ENCODE data around the gene PPIA. TPM values are rescaled to one million over a fixed set of nuclear protein-coding genes. Genes with fewer than 3 reads are reported as not detected.

Gene PPIA
- total RNA-seq, 4 donors from 2014 or later = 631 to 1,290 (median 820) TPM

DNA sequence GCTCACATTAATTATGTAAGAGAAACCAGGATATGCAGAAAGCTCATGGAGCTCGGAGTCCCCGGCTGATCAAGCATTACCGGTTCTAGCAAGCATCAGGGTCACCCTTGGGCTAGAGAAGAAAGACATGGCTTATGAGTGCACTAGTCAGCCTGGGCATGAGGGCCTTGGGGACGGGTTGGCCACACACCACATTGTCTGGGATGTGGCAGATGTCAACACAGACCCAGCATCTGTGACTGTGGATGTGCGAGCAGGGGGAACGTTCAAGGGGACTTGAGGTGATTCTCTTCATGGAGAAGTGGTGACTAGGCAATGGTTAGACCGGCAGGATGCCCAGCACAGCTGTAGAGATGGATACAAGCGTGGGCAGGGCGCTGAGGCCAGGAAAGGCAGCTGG is 34.2 kb upstream of the PPIA start:
- Histone ChIP-seq H3K4me1 (peaks cover 0 to 14% (median 9%) of the 10 kb centered on the region in 4 donors), H3K27me3 (no peaks in the 10 kb centered on the region), H3K27ac (peak overlapping the region in 3 of 4 donors; percentile 9 to 75 (median 60)), H3K4me3 (no peak overlapping the region), H3K9me3 (no peaks in the 10 kb centered on the region), H3K36me3 (peaks cover 0 to 61% (median 10%) of the 10 kb centered on the region in 4 donors)
- DNase-seq = no peak
- in situ Hi-C loops (cut with MboI; ENCODE audit: low pct_ligation_motif_present in 1 of 4, low pct_unique_long_range_greater_than_20kb in 1 of 4, low sequenced_read_pairs in 3 of 4) (loop anchor here in 2 of 4 donors (25.0 kb wide), 1 partner anchor 175 kb away; the partner anchor contains the start of gene TMED4 (in 2 of the 2)), intact Hi-C loops (cut with DNase I; ENCODE audit: low total_unique reads) (no loop called here)
- WGBS, 2 donors (ENCODE audit: low coverage in 1 of 2) = 44 to 80% methylated on average over 4 to 9 of the region's 9 CpGs
- TF ChIP-seq POLR2AphosphoS5 (IDR thresholded peaks at IDR 0.05) (no peak), EP300 (IDR thresholded peaks at IDR 0.05; ENCODE audit: low read depth) (no peak), POLR2A (IDR thresholded peaks at IDR 0.05) (no peak)
- TF ChIP-seq, protein P1, sequence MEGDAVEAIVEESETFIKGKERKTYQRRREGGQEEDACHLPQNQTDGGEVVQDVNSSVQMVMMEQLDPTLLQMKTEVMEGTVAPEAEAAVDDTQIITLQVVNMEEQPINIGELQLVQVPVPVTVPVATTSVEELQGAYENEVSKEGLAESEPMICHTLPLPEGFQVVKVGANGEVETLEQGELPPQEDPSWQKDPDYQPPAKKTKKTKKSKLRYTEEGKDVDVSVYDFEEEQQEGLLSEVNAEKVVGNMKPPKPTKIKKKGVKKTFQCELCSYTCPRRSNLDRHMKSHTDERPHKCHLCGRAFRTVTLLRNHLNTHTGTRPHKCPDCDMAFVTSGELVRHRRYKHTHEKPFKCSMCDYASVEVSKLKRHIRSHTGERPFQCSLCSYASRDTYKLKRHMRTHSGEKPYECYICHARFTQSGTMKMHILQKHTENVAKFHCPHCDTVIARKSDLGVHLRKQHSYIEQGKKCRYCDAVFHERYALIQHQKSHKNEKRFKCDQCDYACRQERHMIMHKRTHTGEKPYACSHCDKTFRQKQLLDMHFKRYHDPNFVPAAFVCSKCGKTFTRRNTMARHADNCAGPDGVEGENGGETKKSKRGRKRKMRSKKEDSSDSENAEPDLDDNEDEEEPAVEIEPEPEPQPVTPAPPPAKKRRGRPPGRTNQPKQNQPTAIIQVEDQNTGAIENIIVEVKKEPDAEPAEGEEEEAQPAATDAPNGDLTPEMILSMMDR (IDR thresholded peaks at IDR 0.05) = no peak

DNA sequence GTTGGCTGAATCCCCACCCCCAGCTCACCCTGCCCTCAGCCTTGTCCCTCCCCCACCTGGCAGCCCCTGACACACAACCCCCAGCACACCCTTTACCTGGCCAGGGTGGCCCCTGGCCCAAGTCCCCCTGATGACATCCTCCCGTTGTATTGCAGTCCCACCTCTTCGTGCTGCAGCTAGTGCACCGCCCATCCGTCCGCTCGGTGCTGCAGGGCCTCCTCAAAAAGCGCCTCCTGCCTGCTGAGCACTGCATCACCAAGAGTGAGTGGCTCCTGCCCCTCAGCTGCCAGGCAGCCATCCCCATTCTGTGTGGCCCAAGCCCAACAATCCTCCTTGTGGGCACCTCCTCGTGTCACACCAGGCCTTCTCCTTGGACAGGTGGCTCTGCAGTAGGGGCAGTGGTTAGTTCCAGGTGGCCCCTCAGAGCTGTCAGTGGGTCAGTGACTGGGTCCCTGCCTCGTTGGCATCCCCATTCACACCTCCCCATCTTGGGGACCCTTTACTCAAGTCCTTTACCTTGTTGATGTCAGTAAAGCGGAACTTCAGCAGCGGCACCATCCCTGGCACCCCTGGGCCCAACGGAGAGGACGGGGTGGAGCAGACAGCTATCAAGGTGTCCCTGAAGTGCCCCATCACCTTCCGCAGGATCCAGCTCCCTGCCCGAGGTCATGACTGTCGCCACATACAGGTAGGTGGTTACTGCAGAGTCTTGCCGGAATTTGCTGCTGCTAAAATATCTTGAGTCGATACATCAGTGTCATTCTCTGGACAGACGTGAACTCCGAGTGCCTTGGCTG is 33.6 kb upstream of the PPIA start:
- H3K4me1 ChIP-seq = peaks cover 6 to 18% (median 11%) of the 10 kb centered on the region in 4 donors
- in situ Hi-C loops (cut with MboI; ENCODE audit: low pct_ligation_motif_present in 1 of 4, low pct_unique_long_range_greater_than_20kb in 1 of 4, low sequenced_read_pairs in 3 of 4) = loop anchor here in 2 of 4 donors (25.0 kb wide), 1 partner anchor 176 kb away; the partner anchor contains the start of gene TMED4 (in 2 of the 2)
- intact Hi-C loops (cut with DNase I; ENCODE audit: low total_unique reads) = no loop called here
- H3K27ac ChIP-seq = no peak overlapping the region
- peaks cover 0 to 55% (median 10%) of the 10 kb centered on the region in 4 donors for H3K36me3 ChIP-seq
- no peaks in the 10 kb centered on the region for H3K27me3 ChIP-seq
- DNase-seq = no peak
- 86 to 94% methylated on average over 7 to 20 of the region's 20 CpGs for WGBS, 2 donors (ENCODE audit: low coverage in 1 of 2)
- H3K4me3 ChIP-seq = no peak overlapping the region
- H3K9me3 ChIP-seq = no peaks in the 10 kb centered on the region
- TF ChIP-seq, protein P1 (IDR thresholded peaks at IDR 0.05) = no peak
- TF ChIP-seq POLR2AphosphoS5 (IDR thresholded peaks at IDR 0.05) (no peak), EP300 (IDR thresholded peaks at IDR 0.05; ENCODE audit: low read depth) (no peak), POLR2A (IDR thresholded peaks at IDR 0.05) (no peak)

DNA sequence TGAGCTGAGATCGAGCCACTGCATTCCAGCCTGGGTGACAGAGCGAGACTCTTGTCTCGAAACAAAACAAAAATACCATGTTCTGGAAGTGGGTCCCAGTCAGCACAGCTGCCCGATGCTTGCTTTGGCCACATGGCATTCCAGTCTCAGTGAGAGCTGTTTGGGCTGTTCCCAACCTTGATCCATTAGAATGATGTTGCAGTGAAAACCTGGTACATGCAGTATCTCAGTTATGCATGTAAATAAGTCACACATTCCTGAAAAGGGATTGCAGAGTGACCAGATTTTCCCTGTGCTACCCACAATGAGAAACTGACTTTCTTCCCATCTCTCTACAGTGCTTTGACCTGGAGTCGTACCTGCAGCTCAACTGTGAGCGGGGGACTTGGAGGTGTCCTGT is 32.4 kb upstream of the PPIA start:
- WGBS, 2 donors (ENCODE audit: low coverage in 1 of 2) = 88 to 97% methylated on average over 3 to 6 of the region's 6 CpGs
- Histone ChIP-seq H3K27me3 (no peaks in the 10 kb centered on the region), H3K9me3 (no peaks in the 10 kb centered on the region), H3K4me3 (no peak overlapping the region), H3K4me1 (peaks cover 18 to 30% (median 22%) of the 10 kb centered on the region in 4 donors), H3K27ac (no peak overlapping the region), H3K36me3 (peaks cover 0 to 52% (median 10%) of the 10 kb centered on the region in 4 donors)
- intact Hi-C loops (cut with DNase I; ENCODE audit: low total_unique reads) = no loop called here
- no peak for TF ChIP-seq EP300 (IDR thresholded peaks at IDR 0.05; ENCODE audit: low read depth)
- no peak for TF ChIP-seq POLR2AphosphoS5 (IDR thresholded peaks at IDR 0.05)
- TF ChIP-seq POLR2A (IDR thresholded peaks at IDR 0.05) = no peak
- TF ChIP-seq, protein P1 (IDR thresholded peaks at IDR 0.05) = no peak
- in situ Hi-C loops (cut with MboI; ENCODE audit: low pct_ligation_motif_present in 1 of 4, low pct_unique_long_range_greater_than_20kb in 1 of 4, low sequenced_read_pairs in 3 of 4) = loop anchor here in 2 of 4 donors (25.0 kb wide), 1 partner anchor 177 kb away; the partner anchor contains the start of gene TMED4 (in 2 of the 2)
- DNase-seq = no peak

All from transverse colon (tissue), 4 donors.